Heart left ventricle (tissue), 11 donors: Measurements from ENCODE around the gene DDX46. TPM values are rescaled to one million over a fixed set of nuclear protein-coding genes. Genes with fewer than 3 reads are reported as not detected.

Experiments used
- polyA plus RNA-seq, 2 donors: library from polyadenylated mRNA; stranded (reverse); fragments of 200-250 nt; gene quantifications; one replicate each; pipeline ENCODE4 v1.2.3, GENCODE V29; 2013
- total RNA-seq, 9 donors: library from RNA; depleted of rRNA in 2 of 9; stranded (reverse); fragments of >200 nt in 2 of 9; fragmentation: NEBNext Ultra II Directional in 3 of 9; extraction: Animal tissue kit (Norgen Biotek cat#: 25700) in 3 of 9; gene quantifications; one replicate each; pipeline versions ENCODE4 v1.1.0 to v1.2.4, GENCODE V29; 2016 to 2023
- donor health status: ischemic (EF 13 %, LVEDD 7.1; RV severe dilation, severe dysfunction).
- donor health status: healthy with polysubstance abuse.
- donor health status: DM: no; HTN: yes; CAD: no.
- donor health status: DM: no; HTN: no; CAD: no.
- donor health status: ischemic (EF 25% LVEDD 5.7; RV mildly dilated, moderate dysfunction).
- donor health status: healthy.
- donor health status: DM: yes; HTN: yes; CAD: no.
- donor health status: PGD.
- donor health status: nonischemic (EF 23%, LVEDD 6.1; RV moderate dilation, normal function).

DDX46 gene
- total and polyA plus RNA-seq, 11 donors: 14.3 to 37.0 (median 28.8) TPM

Other genes with a start within 250 kb of the DDX46 start
- 10 to 100 TPM; 22.8 to 54.8 (median 33.9) TPM for gene JADE2, start 233.1 kb upstream of the DDX46 start, total RNA-seq
- gene JADE2, start 233.1 kb upstream of the DDX46 start, polyA plus RNA-seq: 10 to 100 TPM in 1 of 2 donors, 1 to 10 TPM in 1; 8.3 to 17.1 TPM
- 100 to 1,000 TPM in 2 of 9 donors, 10 to 100 TPM in 7; 36.9 to 113 (median 88.0) TPM for gene SAR1B, start 126.0 kb upstream of the DDX46 start, total RNA-seq
- 10 to 100 TPM; 33.9 to 62.4 TPM for gene SAR1B, start 126.0 kb upstream of the DDX46 start, polyA plus RNA-seq
- gene SEC24A, start 110.0 kb upstream of the DDX46 start, total RNA-seq: 10 to 100 TPM in 3 of 9 donors, 1 to 10 TPM in 6; 6.7 to 15.7 (median 8.6) TPM
- gene SEC24A, start 110.0 kb upstream of the DDX46 start, polyA plus RNA-seq: 1 to 10 TPM; 2.2 to 8.1 TPM
- 10 to 100 TPM; 11.6 to 20.9 (median 17.6) TPM for gene CAMLG, start 20.2 kb upstream of the DDX46 start, total RNA-seq
- gene CAMLG, start 20.2 kb upstream of the DDX46 start, polyA plus RNA-seq: 10 to 100 TPM; 17.4 to 21.5 TPM
- gene C5orf24, start 87.2 kb downstream of the DDX46 start, total RNA-seq: 10 to 100 TPM; 23.4 to 32.9 (median 27.0) TPM
- 10 to 100 TPM; 10.9 to 33.4 TPM for gene C5orf24, start 87.2 kb downstream of the DDX46 start, polyA plus RNA-seq
- gene TXNDC15, start 115.6 kb downstream of the DDX46 start, total RNA-seq: 10 to 100 TPM; 38.4 to 59.7 (median 55.6) TPM
- gene TXNDC15, start 115.6 kb downstream of the DDX46 start, polyA plus RNA-seq: 100 to 1,000 TPM in 1 of 2 donors, 10 to 100 TPM in 1; 46.3 to 129 TPM
- 10 to 100 TPM; 14.0 to 31.6 (median 21.2) TPM for gene PCBD2, start 146.4 kb downstream of the DDX46 start, total RNA-seq
- gene PCBD2, start 146.4 kb downstream of the DDX46 start, polyA plus RNA-seq: 10 to 100 TPM in 1 of 2 donors, 1 to 10 TPM in 1; 9.1 to 10.4 TPM
- gene CATSPER3, start 209.1 kb downstream of the DDX46 start, total RNA-seq: under 1 TPM in 7 of 9 donors, not detected in 2; 0.54 to 0.98 (median 0.72) TPM
- under 1 TPM; 0.38 to 0.61 TPM for gene CATSPER3, start 209.1 kb downstream of the DDX46 start, polyA plus RNA-seq